ENCODE results near the gene CITED2.

DNA sequence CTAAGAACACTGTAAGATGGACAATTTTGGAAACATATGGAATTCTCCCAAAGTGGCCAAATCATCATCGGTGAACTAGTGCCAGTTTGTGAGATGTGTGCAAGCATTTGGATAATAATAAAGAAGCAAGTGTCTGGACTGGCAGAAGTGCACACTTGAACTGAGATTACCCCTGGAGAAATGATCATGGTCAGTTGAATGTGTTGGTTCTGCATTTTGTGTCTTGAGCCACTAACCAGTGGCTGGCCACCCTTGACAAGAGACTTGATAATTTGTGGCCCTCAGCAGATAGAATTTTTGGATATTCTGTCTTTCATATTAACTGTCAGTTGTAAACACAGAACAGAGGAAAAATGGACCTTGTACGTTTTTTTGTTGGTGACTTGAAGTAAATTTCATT, 37.4 kb downstream of the CITED2 start:
- TF ChIP-seq CTCF (IDR thresholded peaks at IDR 0.05) (no peak), POLR2A (IDR thresholded peaks at IDR 0.05) (no peak), POLR2AphosphoS5 (IDR thresholded peaks at IDR 0.05) (no peak)
